Lung (tissue), 13 donors: ENCODE data around the gene HDAC4. TPM values are rescaled to one million over a fixed set of nuclear protein-coding genes. Genes with fewer than 3 reads are reported as not detected.

Experiments
- ATAC-seq: fragments of 200-7000 bp; cut with Tn5 transposase; one replicate; pipeline ENCODE4 v1.9.1; 2020; ENCODE audit warnings: moderate number of reproducible peaks; ENCODE audit not compliant: insufficient read depth, low FRiP score
- DNase-seq, 3 donors: peaks; one replicate each; pipeline ENCODE4 v3.0.0-alpha.2; 2013 to 2017
- H3K27ac ChIP-seq, 2 donors: one replicate each; pipeline ENCODE4 v1.5.1; 2013; ENCODE audit warnings: mild to moderate bottlenecking in 2 of 2, moderate library complexity in 2 of 2, control low read depth in 1 of 2, inconsistent platforms in 1 of 2, low read depth in 1 of 2, low read length in 1 of 2
- H3K27me3 ChIP-seq, 3 donors: one replicate each; pipeline ENCODE4 v1.5.1; 2013; ENCODE audit warnings: low read length in 2 of 3; ENCODE audit not compliant: control insufficient read depth in 3 of 3, insufficient read depth in 3 of 3
- H3K36me3 ChIP-seq, 4 donors: one replicate each; pipeline ENCODE4 v1.5.1; 2013; ENCODE audit warnings: low read length in 4 of 4, mild to moderate bottlenecking in 1 of 4, moderate library complexity in 1 of 4; ENCODE audit not compliant: control insufficient read depth in 4 of 4, insufficient read depth in 4 of 4
- H3K4me1 ChIP-seq, 5 donors: one replicate each; pipeline ENCODE4 v1.5.1; 2013; ENCODE audit warnings: low read length in 5 of 5, mild to moderate bottlenecking in 2 of 5, moderate library complexity in 1 of 5; ENCODE audit not compliant: control insufficient read depth in 5 of 5, insufficient read depth in 5 of 5
- H3K4me3 ChIP-seq: one replicate; pipeline ENCODE4 v1.5.1; 2013; ENCODE audit warnings: mild to moderate bottlenecking, control low read depth, moderate library complexity
- H3K9ac ChIP-seq, 2 donors: one replicate each; pipeline ENCODE4 v1.5.1; 2013; ENCODE audit warnings: low read length in 2 of 2, control low read depth in 1 of 2; ENCODE audit not compliant: insufficient read depth in 1 of 2
- H3K9me3 ChIP-seq, 4 donors: one replicate each; pipeline ENCODE4 v1.5.1; 2013; ENCODE audit warnings: low read length in 3 of 4, mild to moderate bottlenecking in 1 of 4, moderate library complexity in 1 of 4; ENCODE audit not compliant: control insufficient read depth in 4 of 4, insufficient read depth in 3 of 4
- CTCF ChIP-seq: IDR thresholded peaks from 2 replicates; pipeline ENCODE4 v1.5.1; 2012; ENCODE audit warnings: mild to moderate bottlenecking; ENCODE audit errors: control extremely low read depth, extremely low read depth
- WGBS, 2 donors: extraction: QIAGEN DNeasy Blood & Tissue Kit; methylation state at CpG; one replicate each; pipeline ENCODE4 v1.1.7; 2013; 5-methylcytosine and 5-hydroxymethylcytosine counted together
- polyA plus RNA-seq, 2 donors: library from polyadenylated mRNA; stranded (reverse); fragments of 200-250 nt; gene quantifications; one replicate each; pipeline ENCODE4 v1.2.1, GENCODE V29; 2013
- small RNA-seq: library from RNA; depleted of rRNA; stranded (forward); fragments of <200 nt; gene quantifications from one replicate; pipeline ENCODE3, GENCODE V24; 2014; ENCODE audit warnings: low replicate concordance
- total RNA-seq, 2 donors: library from RNA; depleted of rRNA in 1 of 2; stranded (reverse); fragments of >200 nt in 1 of 2; gene quantifications; one replicate each; pipeline ENCODE4 v1.2.1, GENCODE V29; 2014 to 2021
- donor health status: control.
- donor health status: control.
- donor health status: Bipolar disorder and iron deficiency.
- donor health status: healthy.
- donor health status: DM: yes; HTN: yes; CAD: no.

HDAC4 gene
- total and polyA plus RNA-seq, 4 donors = 6.9 to 47.7 (median 20.7) TPM

- 79% methylated on average over 6 of the region's 6 CpGs for WGBS, 2 donors
- H3K9me3 ChIP-seq = peaks cover 0 to 9% (median 5%) of the 10 kb centered on the region in 4 donors
- peaks cover 0 to 14% (median 7%) of the 10 kb centered on the region in 5 donors for H3K4me1 ChIP-seq
- no peak for ATAC-seq
- no peak for TF ChIP-seq CTCF
- no peak overlapping the region for H3K9ac ChIP-seq
- H3K4me3 ChIP-seq = no peak overlapping the region
- no peaks in the 10 kb centered on the region for H3K36me3 ChIP-seq
- no peak for DNase-seq
- H3K27ac ChIP-seq = no peak overlapping the region
- H3K27me3 ChIP-seq = no peaks in the 10 kb centered on the region
These were observed 402.0 kb downstream of the HDAC4 start for GRCh38 chr2:238998801-238999200.

Small RNA genes within 50 kb of the gene (small RNA-seq; reads per million reads assigned to genes)
- gene MIR2467 = 0.73 reads per million, percentile 74 among the genes with 10 or more reads in this experiment
- gene MIR4269 = not detected
- gene MIR4440 = not detected
- not detected for gene MIR4441
